ENCODE results near the gene LOXHD1.

DNA sequence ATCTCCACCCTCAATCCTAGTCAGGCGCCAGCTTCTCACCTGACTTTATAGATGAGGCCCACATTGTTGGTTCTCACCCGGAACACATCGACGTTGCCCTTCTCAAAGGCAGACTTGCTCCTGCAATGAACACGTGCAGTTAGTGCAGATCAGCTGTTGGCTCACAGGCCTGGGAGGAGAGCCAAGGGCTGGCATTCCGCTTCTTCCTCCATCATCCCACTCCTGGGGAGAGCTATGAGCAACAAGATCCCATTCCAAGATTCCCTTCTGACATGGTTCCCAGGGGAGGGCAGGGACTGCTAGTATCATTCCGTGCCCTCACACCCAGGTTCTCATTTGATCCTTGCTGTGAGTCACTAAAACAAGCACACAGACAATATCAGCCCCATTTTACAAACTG, 15.1 kb downstream of the LOXHD1 start:
- TF ChIP-seq, protein P1, sequence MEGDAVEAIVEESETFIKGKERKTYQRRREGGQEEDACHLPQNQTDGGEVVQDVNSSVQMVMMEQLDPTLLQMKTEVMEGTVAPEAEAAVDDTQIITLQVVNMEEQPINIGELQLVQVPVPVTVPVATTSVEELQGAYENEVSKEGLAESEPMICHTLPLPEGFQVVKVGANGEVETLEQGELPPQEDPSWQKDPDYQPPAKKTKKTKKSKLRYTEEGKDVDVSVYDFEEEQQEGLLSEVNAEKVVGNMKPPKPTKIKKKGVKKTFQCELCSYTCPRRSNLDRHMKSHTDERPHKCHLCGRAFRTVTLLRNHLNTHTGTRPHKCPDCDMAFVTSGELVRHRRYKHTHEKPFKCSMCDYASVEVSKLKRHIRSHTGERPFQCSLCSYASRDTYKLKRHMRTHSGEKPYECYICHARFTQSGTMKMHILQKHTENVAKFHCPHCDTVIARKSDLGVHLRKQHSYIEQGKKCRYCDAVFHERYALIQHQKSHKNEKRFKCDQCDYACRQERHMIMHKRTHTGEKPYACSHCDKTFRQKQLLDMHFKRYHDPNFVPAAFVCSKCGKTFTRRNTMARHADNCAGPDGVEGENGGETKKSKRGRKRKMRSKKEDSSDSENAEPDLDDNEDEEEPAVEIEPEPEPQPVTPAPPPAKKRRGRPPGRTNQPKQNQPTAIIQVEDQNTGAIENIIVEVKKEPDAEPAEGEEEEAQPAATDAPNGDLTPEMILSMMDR (IDR thresholded peaks at IDR 0.05; ENCODE audit: low read length), result no peak
- no peak for TF ChIP-seq EZH2 (IDR thresholded peaks at IDR 0.05; ENCODE audit: borderline replicate concordance, low read length)
